GM18498 (cell line): ENCODE results near the gene SLC35G1.

Source experiments
- ATAC-seq: cut with Tn5 transposase; IDR thresholded peaks from one replicate; pipeline ENCODE4 v1.9.1; 2021; ENCODE audit warnings: mild to moderate bottlenecking, moderate library complexity; ENCODE audit not compliant: unreplicated experiment

SLC35G1 gene

DNA sequence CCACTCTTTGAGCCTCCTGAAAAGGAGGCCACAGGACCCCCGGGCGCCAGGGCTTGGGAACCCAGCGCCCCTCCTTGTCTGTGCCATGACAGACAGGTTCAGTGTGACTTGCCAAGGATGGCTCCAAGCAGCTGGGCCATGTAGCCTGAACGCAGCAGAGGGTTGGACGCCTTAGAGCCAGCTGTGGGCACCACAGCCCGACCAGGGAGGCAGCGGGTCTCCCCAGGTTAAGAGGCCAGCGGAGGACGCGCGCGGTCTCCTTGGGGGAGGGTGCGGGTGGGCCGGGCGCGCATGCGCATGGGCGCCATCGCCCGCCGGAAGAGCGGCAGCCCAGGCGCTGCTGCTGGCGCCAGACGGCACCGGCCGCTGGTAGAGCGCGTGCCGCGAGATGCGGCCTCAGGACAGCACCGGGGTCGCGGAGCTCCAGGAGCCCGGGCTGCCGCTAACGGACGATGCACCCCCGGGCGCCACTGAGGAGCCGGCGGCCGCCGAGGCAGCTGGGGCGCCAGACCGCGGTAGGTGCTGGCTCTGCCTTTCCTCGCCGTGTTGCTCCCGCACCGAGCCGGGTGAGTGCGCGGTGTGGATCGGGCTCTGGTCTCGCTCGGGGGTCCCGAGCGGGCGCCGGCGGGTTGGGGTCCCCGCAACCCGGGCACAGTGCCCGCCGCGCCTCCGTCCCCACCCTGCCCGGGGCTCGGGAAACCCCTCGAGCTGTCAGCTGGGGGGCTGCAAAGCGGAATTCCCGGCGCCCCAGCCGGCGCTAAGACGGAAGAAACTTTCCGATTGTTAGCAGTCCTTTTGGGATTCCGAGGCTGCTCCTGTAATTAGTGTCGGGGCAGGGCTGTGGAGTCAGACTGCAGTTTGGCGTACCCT, at the start of gene SLC35G1:
Gene SLC35G1 (plus strand): TSS at position 333 of the 870 bp plus-strand sequence. CDS start 56 bp downstream, at position 389.
- ATAC-seq, result peak; percentile 97

DNA sequence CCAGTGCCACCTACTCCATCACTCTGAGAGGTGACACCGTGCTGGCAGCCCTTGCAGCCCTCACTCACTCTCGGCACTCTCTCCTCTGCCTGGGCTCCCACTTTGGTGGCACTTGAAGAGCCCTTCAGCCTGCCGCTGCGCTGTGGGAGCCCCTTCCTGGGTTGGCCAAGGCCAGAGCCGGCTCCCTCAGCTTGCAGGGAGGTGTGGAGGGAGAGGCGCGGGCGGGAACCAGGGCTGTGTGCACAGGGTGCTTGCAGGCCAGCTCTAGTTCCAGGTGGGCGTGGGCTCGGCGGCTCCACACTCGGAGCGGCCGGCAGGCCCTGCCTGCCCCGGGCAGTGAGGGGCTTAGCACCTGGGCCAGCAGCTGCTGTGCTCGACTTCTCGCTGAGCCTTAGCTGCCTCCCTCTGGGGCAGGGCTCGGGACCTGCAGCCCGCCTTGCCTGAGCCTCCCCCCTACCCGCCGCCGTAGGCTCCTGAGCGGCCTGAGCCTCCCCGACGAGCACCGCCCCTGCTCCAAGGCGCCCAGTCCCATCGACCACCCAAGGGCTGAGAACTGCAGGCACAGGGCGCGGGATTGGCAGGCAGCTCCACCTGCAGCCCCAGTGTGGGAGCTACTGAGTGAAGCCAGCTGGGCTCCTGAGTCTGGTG, 48.7 kb upstream of the SLC35G1 start:
- no peak for ATAC-seq

DNA sequence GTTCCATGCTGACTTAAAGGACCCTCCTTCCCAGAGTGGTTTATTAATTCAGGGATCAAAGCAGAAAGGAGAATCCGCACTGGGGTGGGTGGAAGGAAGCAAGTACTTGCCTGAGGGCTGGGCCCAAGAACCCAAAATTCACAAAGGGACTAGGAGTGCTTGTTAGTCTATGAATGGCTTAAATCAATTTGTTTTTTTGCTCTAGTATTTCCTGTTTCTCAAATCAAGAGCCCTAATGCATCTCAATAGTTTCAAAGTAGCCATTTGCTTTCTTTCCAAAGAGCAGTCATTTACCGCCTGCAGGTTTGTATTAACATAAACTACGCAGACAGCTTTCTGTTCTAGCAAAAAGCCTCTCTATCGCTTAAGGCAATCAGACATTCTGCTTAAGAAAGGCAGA, 44.2 kb upstream of the SLC35G1 start:
- ATAC-seq, result no peak

- ATAC-seq, result no peak
These were observed 43.5 kb upstream of the SLC35G1 start for GRCh38 chr10:93850031-93851015.

GRCh38 chr10:93851169-93851568, 42.6 kb upstream of the SLC35G1 start:
- ATAC-seq, result peak; percentile 78

GRCh38 chr10:93852476-93853095, 41.2 kb upstream of the SLC35G1 start:
- no peak for ATAC-seq

- no peak for ATAC-seq
These were observed 38.8 kb upstream of the SLC35G1 start for GRCh38 chr10:93854975-93855374.

GRCh38 chr10:93856349-93857145, 37.2 kb upstream of the SLC35G1 start:
- no peak for ATAC-seq

DNA sequence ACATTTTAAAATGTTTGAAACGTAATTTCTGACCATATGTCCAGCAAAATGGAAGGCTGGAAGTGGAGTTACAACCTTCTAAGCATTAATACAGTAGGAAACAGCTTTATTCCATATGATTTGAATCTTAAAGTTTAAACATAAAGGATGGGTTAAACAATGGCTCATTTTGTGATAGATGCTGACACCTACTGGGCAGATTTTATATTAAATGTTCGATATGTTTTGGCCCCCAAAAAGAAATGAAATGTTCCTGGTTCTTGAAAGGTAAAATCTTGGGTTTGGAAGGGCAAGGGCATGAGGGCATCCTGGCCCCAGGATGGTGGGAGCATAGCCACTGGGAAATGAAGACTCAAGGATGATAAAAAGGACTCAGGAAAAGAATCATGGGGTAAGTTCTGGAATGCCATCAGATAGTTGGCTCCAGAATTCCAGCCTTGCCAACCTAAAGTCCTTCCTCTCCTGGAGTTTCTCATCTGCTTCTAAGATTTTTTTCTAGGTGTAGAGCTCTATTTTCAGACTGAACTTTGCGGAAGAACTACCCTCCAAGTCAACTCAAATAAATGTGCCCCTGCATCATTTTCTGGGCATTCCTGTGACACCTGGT, 34.6 kb upstream of the SLC35G1 start:
- ATAC-seq, result no peak

GRCh38 chr10:93861825-93862224, 32.0 kb upstream of the SLC35G1 start:
- no peak for ATAC-seq

GRCh38 chr10:93865794-93866425, 27.9 kb upstream of the SLC35G1 start:
- ATAC-seq, result no peak

- ATAC-seq, result no peak
These were observed 26.3 kb upstream of the SLC35G1 start for GRCh38 chr10:93867525-93867924.

GRCh38 chr10:93871671-93872204, 22.0 kb upstream of the SLC35G1 start:
- no peak for ATAC-seq

DNA sequence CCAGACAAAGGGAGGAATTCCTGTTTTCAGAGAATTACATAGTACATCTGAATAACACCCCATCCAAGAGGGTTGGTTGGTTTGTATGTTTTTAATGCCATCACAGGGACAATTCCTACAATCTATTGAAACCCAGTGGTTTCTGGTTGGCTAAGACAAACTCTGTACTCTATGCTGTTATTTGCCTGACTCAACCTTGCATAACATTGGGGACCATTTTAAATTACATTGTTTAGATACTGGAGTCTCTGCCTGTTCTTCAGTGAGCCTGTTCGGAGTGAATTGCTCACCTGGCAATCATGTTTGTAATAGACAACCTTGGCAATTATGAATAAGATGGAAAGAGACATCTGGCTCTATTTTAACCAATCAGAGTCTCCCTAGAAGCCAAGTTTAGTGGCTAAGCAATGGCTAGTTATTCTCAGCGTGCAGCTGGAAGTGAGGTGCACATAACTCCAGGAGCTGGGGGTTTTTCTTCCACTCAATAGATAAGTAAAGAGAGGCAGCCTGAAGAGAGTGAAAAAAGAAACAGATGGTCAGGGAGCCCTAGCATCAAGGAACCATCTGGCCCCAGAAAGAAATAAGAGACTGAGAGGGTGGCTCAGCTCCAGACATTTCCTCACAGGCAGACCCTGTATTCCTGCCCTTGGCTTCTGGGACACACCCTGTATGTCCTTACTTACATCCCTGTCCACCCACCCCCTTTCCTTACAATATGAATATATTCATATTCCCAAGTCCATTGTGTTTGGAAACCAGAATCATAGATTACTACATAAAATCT, 21.2 kb upstream of the SLC35G1 start:
- no peak for ATAC-seq

DNA sequence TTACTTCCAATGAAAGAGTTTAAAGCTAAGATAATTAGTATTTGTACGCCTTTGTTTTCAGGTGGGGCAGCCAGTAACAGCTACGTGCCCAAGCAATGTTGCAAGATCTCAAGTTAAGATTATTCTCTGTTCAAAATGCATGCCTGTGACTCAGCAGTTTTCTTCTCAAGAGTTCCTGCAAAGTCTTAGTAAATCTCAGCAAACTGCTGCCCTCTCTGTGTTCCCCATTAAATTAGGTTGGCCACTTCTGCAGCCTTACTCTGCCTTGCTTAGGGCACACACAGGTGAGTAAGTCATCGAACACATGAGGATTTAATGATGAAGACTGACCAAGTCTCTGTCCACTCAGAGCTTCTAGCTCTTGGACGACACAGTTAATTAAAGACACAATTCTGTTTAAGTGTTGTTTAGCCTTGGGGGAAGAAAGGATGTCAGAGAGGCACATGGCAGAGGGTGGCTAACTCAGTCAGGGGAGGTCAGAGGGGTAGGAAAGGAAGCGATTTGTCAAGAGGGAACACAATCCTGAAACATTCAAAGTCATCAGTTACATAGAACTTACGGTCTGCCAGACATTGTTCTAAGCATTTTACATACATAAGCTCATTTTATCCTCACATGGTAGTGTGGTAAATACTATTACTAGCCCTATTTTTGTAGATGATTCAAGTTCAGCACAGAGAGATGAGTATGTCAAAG, 20.2 kb upstream of the SLC35G1 start:
- no peak for ATAC-seq

DNA sequence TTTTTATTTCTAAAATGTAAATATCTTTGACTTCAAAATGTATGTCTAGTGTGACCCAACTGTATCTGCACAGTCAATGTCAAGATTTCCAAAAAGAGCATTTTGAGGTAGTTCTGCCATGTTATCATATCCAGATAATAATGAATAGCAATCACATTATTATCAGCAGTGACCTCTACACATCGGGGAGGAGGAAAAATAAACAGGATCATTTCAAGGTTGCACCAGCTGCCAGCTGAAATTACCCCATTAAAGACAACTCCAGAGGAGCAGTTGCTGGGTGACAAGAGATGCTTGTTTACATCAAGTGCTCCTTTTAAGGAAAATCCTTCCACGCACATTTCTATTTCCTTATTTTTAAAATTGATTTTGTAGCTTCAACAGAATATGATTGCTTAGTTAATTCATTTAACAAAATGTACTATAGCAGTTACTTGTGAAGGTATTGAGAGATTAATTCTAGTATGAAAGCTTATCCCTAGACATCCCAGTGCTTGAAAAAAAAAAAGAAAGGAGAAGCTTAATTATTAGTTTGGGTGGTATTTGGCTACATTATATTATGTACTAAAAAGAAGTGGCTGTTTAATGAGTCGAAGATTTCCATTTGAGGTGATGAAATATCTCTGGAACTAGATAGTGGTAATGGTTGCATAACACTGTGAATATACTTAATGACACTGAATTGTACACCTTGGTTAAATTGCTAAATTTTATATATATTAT, 19.3 kb upstream of the SLC35G1 start:
- ATAC-seq, result no peak

DNA sequence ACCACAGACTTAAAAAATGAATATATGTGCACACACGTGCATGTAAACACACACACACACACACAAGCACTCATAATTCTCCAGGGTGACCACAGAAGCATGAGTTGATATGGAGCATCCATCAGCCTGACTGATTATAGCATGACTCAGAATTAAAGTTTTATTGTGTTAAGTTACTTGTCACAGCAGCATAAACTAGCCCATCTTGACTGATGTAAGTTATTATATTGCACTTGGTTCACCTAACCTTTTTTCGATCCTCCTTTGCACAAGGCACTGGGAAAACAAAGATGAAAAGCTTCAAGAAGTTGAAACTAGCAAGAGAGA, 18.8 kb upstream of the SLC35G1 start:
- ATAC-seq, result no peak
